Measurements from ENCODE around the gene SOD1. TPM values are rescaled to one million over a fixed set of nuclear protein-coding genes. Genes with fewer than 3 reads are reported as not detected.
"Not testable (repeated sequence)": the region's sequence is repeated elsewhere in the genome, so short reads cannot be mapped to it uniquely, and the experiment has no call there.

Gene SOD1
- total RNA-seq, 1 donor from 2014 or later: 154 TPM

DNA sequence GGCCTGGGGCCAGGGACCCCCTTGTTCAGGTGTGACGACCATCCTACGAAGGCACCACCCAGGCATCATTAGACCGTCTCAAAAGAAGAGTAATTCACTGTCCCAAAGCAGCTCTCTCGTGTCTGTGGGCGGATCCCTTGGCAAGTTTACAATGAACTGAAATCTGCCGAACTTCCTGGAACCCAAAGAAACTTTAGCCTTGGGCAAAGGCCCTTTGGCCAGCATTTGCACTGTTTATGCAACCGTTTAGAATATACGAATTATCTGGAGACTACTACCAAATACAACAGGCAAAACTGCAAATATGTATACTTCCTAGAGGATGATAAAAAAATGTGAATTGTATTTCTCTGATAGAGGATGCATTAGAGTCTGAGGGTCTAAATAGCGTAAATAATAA is 1.4 kb upstream of the SOD1 start:
- H3K27ac ChIP-seq: no peak overlapping the region
- DNase-seq (no peak), ATAC-seq (no peak)
- no peak for TF ChIP-seq CTCF (IDR thresholded peaks at IDR 0.05)
- H3K27me3 ChIP-seq: no peaks in the 10 kb centered on the region
- no peaks in the 10 kb centered on the region for H3K36me3 ChIP-seq
- H3K4me1 ChIP-seq: peaks cover 19% of the 10 kb centered on the region
- H3K9me3 ChIP-seq: no peaks in the 10 kb centered on the region
- intact Hi-C loops (cut with DNase I): no loop called here
- H3K4me3 ChIP-seq: no peak overlapping the region

- no peak for DNase-seq
- ATAC-seq: no peak
- intact Hi-C loops (cut with DNase I): no loop called here
- H3K27me3 ChIP-seq: no peaks in the 10 kb centered on the region
- no peak for TF ChIP-seq CTCF (IDR thresholded peaks at IDR 0.05)
- peaks cover 25% of the 10 kb centered on the region for H3K4me1 ChIP-seq
- H3K4me3 ChIP-seq: peak overlapping the region; percentile 82
- H3K27ac ChIP-seq: peak overlapping the region; percentile 91
- H3K9me3 ChIP-seq: no peaks in the 10 kb centered on the region
- peaks cover 8% of the 10 kb centered on the region for H3K36me3 ChIP-seq
Observed at GRCh38 chr21:31659286-31659535, 282 bp upstream of the SOD1 start.

DNA sequence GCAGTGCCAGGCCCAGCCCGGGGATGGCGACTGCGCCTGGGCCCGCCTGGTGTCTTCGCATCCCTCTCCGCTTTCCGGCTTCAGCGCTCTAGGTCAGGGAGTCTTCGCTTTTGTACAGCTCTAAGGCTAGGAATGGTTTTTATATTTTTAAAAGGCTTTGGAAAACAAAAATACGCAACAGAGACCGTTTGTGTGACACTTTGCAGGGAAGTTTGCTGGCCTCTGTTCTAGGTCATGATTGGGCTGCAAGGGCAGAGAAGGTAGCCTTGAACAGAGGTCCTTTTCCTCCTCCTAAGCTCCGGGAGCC is 719 bp downstream of the SOD1 start:
- Histone ChIP-seq H3K27me3 (no peaks in the 10 kb centered on the region), H3K27ac (peak overlapping the region; percentile 91), H3K4me1 (peaks cover 25% of the 10 kb centered on the region), H3K4me3 (peak overlapping the region; percentile 82), H3K9me3 (no peaks in the 10 kb centered on the region), H3K36me3 (peaks cover 18% of the 10 kb centered on the region)
- no peak for TF ChIP-seq CTCF (IDR thresholded peaks at IDR 0.05)
- peak; percentile 40 for ATAC-seq
- no peak for DNase-seq
- intact Hi-C loops (cut with DNase I): no loop called here

DNA sequence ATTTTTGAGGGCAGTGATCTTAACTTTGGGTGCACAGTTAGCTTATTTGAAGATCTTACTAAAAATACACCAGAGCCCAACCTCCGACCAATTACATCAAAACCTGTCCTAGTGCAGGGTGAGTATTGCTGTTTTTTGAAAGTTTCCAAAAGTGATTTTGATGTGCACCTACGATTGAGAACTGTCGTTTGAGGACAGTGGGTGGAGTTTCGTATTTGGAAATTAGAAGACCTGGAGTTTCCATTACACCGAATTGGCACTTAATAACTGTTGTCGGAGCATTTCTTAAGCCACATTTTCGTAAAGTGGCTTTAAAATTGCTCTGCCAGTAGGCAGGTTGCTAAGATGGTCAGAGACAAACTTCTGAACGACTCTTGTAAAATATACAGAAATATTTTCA is 1.1 kb downstream of the SOD1 start:
- intact Hi-C loops (cut with DNase I): no loop called here
- peak overlapping the region; percentile 91 for H3K27ac ChIP-seq

DNA sequence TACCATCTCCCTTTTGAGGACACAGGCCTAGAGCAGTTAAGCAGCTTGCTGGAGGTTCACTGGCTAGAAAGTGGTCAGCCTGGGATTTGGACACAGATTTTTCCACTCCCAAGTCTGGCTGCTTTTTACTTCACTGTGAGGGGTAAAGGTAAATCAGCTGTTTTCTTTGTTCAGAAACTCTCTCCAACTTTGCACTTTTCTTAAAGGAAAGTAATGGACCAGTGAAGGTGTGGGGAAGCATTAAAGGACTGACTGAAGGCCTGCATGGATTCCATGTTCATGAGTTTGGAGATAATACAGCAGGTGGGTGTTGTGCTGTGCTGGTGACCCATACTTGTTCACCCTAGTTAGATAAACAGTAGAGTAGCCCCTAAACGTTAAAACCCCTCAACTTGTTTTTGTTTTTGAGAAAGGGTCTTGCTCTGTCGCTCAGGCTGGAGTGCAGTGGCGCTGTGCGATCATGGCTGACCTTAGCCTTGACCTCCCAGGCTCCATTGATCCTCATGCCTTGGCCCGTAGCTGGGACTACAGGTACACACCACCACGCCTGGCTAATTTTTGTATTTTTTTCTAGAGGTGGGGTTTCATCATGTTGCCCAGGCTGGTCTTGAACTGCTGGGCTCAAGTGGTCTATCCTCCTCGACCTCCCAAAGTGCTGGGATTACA is 4.2 kb downstream of the SOD1 start:
- Histone ChIP-seq H3K4me1 (peaks cover 25% of the 10 kb centered on the region), H3K4me3 (no peak overlapping the region), H3K9me3 (no peaks in the 10 kb centered on the region), H3K36me3 (peaks cover 48% of the 10 kb centered on the region), H3K27me3 (no peaks in the 10 kb centered on the region), H3K27ac (no peak overlapping the region)
- intact Hi-C loops (cut with DNase I): no loop called here
- no peak for TF ChIP-seq CTCF (IDR thresholded peaks at IDR 0.05)
- DNase-seq (no peak), ATAC-seq (no peak)

More for the DNA sequence above, 1.1 kb downstream of the SOD1 start:
- H3K4me3 ChIP-seq: peak overlapping the region; percentile 82
- DNase-seq: no peak
- peaks cover 25% of the 10 kb centered on the region for H3K4me1 ChIP-seq
- H3K9me3 ChIP-seq: no peaks in the 10 kb centered on the region
- no peak for ATAC-seq
- TF ChIP-seq CTCF (IDR thresholded peaks at IDR 0.05): no peak
- no peaks in the 10 kb centered on the region for H3K27me3 ChIP-seq
- H3K36me3 ChIP-seq: peaks cover 22% of the 10 kb centered on the region

DNA sequence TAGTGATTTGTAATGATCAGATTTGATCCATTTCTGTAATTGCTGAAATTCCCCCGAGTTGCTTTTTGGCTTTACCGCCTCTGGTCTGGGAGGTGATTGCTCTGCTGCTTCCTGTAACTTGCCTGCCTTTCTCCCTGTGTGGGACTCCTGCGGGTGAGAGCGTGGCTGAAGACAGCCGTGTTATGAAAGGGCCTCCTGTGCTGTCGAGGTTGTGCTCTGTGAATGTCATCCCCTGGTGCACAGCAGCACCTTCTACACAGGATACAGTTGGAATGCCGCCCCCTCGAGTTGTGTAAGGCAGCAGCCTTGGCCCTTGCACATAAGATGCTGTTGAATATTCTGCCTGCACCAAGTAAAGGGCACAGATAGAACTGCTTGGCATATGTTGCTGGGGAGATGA is 5.9 kb downstream of the SOD1 start:
- no peak for TF ChIP-seq CTCF (IDR thresholded peaks at IDR 0.05)
- H3K4me3 ChIP-seq: no peak overlapping the region

DNA sequence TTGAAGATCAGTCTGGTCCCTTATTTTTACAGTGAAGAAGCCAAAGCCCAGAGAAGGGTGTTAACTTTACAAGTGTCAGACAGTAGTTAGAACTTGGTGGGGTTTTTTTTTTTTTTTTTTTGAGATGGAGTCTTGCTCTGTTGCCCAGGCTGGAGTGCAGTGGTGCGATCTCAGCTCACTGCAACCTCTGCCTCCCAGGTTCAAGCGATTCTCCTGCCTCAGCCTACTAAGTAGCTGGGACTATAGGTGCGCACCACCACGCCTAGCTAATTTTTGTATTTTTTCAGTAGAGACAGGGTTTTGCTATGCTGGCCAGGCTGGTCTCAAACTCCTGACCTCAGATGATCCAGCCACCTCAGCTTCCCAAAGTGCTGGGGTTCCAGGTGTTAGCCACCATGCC is 6.4 kb downstream of the SOD1 start:
- Histone ChIP-seq H3K36me3 (peaks cover 65% of the 10 kb centered on the region), H3K4me1 (peaks cover 20% of the 10 kb centered on the region)
- H3K27me3 ChIP-seq; intact Hi-C loops (cut with DNase I); DNase-seq; H3K4me3 ChIP-seq; H3K27ac ChIP-seq; H3K9me3 ChIP-seq; ATAC-seq: not testable (repeated sequence)

More for the DNA sequence above, 5.9 kb downstream of the SOD1 start:
- Histone ChIP-seq H3K4me1 (peaks cover 24% of the 10 kb centered on the region), H3K36me3 (peaks cover 65% of the 10 kb centered on the region), H3K27ac (no peak overlapping the region), H3K27me3 (no peaks in the 10 kb centered on the region), H3K9me3 (no peaks in the 10 kb centered on the region)
- intact Hi-C loops (cut with DNase I): no loop called here
- DNase-seq: no peak
- peak; percentile 43 for ATAC-seq
